RWPE2 (cell line): Measurements from ENCODE around the gene PYGO2.
A peak's percentile ranks its signal among the peaks of the same experiment; 100 is the strongest.
"Not testable (repeated sequence)": the region's sequence is repeated elsewhere in the genome, so short reads cannot be mapped to it uniquely, and the experiment has no call there.

Experiments used
- ATAC-seq: fragments of 200-7000 bp; cut with Tn5 transposase; 3 replicates; pipeline ENCODE4 v1.9.1; 2021; ENCODE audit warnings: low read depth
- DNase-seq: peaks from one replicate; pipeline ENCODE4 v3.0.0-alpha.2; 2020; ENCODE audit warnings: low spot score
- H3K27ac ChIP-seq: fragments of 450-650 bp; 2 replicates; pipeline ENCODE4 v1.5.1; 2017; ENCODE audit warnings: mild to moderate bottlenecking; ENCODE audit not compliant: poor library complexity, severe bottlenecking
- H3K27me3 ChIP-seq: fragments of 250-450 bp; sonication (Bioruptor Pico); 2 replicates; pipeline ENCODE4 v1.5.1; 2021; ENCODE audit warnings: mild to moderate bottlenecking, moderate library complexity; ENCODE audit not compliant: insufficient read depth, poor library complexity, severe bottlenecking
- H3K36me3 ChIP-seq: fragments of 250-450 bp; sonication (Bioruptor Pico); 2 replicates; pipeline ENCODE4 v1.5.1; 2020; ENCODE audit warnings: low read depth, mild to moderate bottlenecking, moderate library complexity
- H3K4me1 ChIP-seq: fragments of 250-450 bp; sonication (Bioruptor Pico); 2 replicates; pipeline ENCODE4 v1.5.1; 2021; ENCODE audit warnings: mild to moderate bottlenecking, moderate library complexity; ENCODE audit not compliant: insufficient read depth, poor library complexity, severe bottlenecking
- H3K4me3 ChIP-seq: fragments of 250-450 bp; sonication (Bioruptor Pico); 2 replicates; pipeline ENCODE4 v1.5.1; 2021; ENCODE audit warnings: mild to moderate bottlenecking, moderate library complexity; ENCODE audit not compliant: severe bottlenecking
- H3K9me3 ChIP-seq: fragments of 250-450 bp; sonication (Bioruptor Pico); 2 replicates; pipeline ENCODE4 v1.5.1; 2021; ENCODE audit warnings: mild to moderate bottlenecking, moderate library complexity; ENCODE audit not compliant: severe bottlenecking
- CTCF ChIP-seq: fragments of 450-650 bp; IDR thresholded peaks from one replicate; pipeline ENCODE4 v1.5.1; 2017; ENCODE audit warnings: mild to moderate bottlenecking, moderate library complexity; ENCODE audit not compliant: poor library complexity, severe bottlenecking

PYGO2 gene

GRCh38 chr1:154988058-154988954 is 26.7 kb upstream of the PYGO2 start:
- peak; percentile 4 for TF ChIP-seq CTCF
- Histone ChIP-seq H3K9me3 (no peaks in the 10 kb centered on the region), H3K36me3 (peaks cover 57% of the 10 kb centered on the region), H3K27ac (no peak overlapping the region), H3K27me3 (no peaks in the 10 kb centered on the region), H3K4me1 (peaks cover 4% of the 10 kb centered on the region), H3K4me3 (no peak overlapping the region)
- DNase-seq: peak; percentile 52
- no peak for ATAC-seq

- Histone ChIP-seq H3K36me3 (peaks cover 57% of the 10 kb centered on the region), H3K4me1 (peaks cover 9% of the 10 kb centered on the region), H3K9me3 (no peaks in the 10 kb centered on the region), H3K27ac (no peak overlapping the region), H3K27me3 (no peaks in the 10 kb centered on the region), H3K4me3 (no peak overlapping the region)
- DNase-seq: no peak
- ATAC-seq: no peak
- no peak for TF ChIP-seq CTCF
Measured at GRCh38 chr1:154987326-154987725, 25.7 kb upstream of the PYGO2 start.

DNA sequence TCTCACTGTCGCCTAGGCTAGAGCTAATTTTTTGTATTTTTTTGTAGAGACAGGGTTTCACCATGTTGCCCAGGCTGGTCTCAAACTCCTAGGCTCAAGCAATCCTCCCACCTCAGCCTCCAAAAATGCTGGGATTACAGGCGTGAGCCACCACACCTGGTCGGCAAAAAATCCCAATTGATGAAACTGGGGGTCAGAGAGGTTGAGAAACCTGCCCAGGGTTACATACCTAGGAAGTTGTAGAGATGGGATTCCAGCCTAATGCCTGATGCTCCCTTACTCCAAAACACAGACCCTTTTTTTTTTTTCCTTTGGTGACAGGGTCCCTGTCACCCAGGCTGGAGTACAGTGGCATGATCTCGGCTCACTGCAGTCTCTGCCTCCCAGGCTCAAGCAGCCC is 25.2 kb upstream of the PYGO2 start:
- not testable (repeated sequence) for H3K4me3 ChIP-seq, ATAC-seq, H3K27me3 ChIP-seq, H3K27ac ChIP-seq, H3K9me3 ChIP-seq, DNase-seq
- Histone ChIP-seq H3K4me1 (peaks cover 10% of the 10 kb centered on the region), H3K36me3 (peaks cover 57% of the 10 kb centered on the region)

DNA sequence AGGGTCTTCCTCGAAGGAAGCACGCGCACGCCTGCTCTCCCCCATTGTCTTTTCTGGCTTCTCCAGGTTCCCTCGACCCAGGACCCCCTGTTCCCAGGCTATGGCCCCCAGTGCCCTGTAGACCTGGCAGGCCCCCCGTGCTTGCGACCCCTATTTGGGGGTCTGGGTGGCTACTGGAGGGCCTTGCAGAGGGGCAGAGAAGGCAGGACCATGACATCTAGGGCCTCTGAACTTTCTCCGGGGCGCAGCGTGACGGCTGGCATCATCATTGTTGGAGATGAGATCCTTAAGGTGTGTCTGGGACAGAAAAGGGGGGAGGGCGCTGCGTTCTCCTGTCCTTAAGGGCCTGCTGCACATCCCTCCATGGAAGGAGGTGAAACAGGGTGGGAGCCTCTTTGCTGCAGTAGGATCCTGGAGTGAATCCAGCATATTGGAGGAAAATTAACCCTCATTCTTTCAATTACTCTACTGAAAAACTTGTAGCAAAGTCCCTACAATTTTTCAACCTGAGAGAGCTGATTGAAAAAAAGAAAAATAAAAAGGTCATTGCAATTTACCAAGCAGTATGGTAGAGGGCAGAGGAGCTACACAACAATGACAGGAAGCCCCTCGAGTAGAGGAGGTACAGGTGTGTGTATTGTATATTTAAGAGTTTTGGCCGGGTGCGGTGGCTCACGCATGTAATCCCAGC is 22.3 kb upstream of the PYGO2 start:
- ATAC-seq (peak; percentile 5; the same call in 1 of the 3 replicates), DNase-seq (peak; percentile 53)
- Histone ChIP-seq H3K9me3 (no peaks in the 10 kb centered on the region), H3K27me3 (no peaks in the 10 kb centered on the region), H3K4me3 (peak overlapping the region; percentile 75), H3K27ac (peak overlapping the region; percentile 67), H3K4me1 (peaks cover 10% of the 10 kb centered on the region), H3K36me3 (peaks cover 52% of the 10 kb centered on the region)
- peak; percentile 16 for TF ChIP-seq CTCF

- Histone ChIP-seq H3K4me1 (peaks cover 10% of the 10 kb centered on the region), H3K9me3 (no peaks in the 10 kb centered on the region), H3K36me3 (peaks cover 49% of the 10 kb centered on the region), H3K27me3 (no peaks in the 10 kb centered on the region), H3K4me3 (peak within 1 kb of the TSS; percentile 75), H3K27ac (peak within 1 kb of the TSS; percentile 67)
- DNase-seq: peak; percentile 98
- ATAC-seq: peak; percentile 99
- TF ChIP-seq CTCF: no peak
Measured at GRCh38 chr1:154982897-154983648, 21.5 kb upstream of the PYGO2 start, which contains the start of gene FLAD1. Gene FLAD1, plus strand, starts transcription at chr1:154983344. Its CDS starts 351 bp downstream, at chr1:154983695.
